Measurements from ENCODE around the gene TNFAIP8L1.

- no peak for TF ChIP-seq CTCF (IDR thresholded peaks at IDR 0.05; ENCODE audit: low read depth, low read length)
- TF ChIP-seq POLR2A (IDR thresholded peaks at IDR 0.05; ENCODE audit: extremely low read depth, insufficient read length), result no peak
Measured at GRCh38 chr19:4678881-4679790, 39.8 kb downstream of the TNFAIP8L1 start.
